Measurements from ENCODE around the gene ST14.

The ST14 gene

GRCh38 chr11:130159657-130160497 is at the start of gene ST14:
Gene ST14, plus strand, starts transcription at chr11:130159782. Its CDS starts 198 bp downstream, at chr11:130159980.
- DNase-seq: no peak

- no peak for DNase-seq
Measured at GRCh38 chr11:130110339-130111108, 49.1 kb upstream of the ST14 start.

- no peak for DNase-seq
Measured at GRCh38 chr11:130112071-130112830, 47.3 kb upstream of the ST14 start.

GRCh38 chr11:130114281-130114680 is 45.3 kb upstream of the ST14 start:
- DNase-seq: no peak

- DNase-seq: no peak
Measured at GRCh38 chr11:130114726-130115125, 44.9 kb upstream of the ST14 start.

- no peak for DNase-seq
Measured at GRCh38 chr11:130115218-130115617, 44.4 kb upstream of the ST14 start.

GRCh38 chr11:130118165-130118564 is 41.4 kb upstream of the ST14 start:
- DNase-seq: no peak

- DNase-seq: no peak
Measured at GRCh38 chr11:130118636-130119387, 40.8 kb upstream of the ST14 start.

- no peak for DNase-seq
Measured at GRCh38 chr11:130120045-130120444, 39.5 kb upstream of the ST14 start.

GRCh38 chr11:130121445-130121978 is 38.1 kb upstream of the ST14 start:
- no peak for DNase-seq

GRCh38 chr11:130122141-130122575 is 37.4 kb upstream of the ST14 start:
- DNase-seq: no peak

- no peak for DNase-seq
Measured at GRCh38 chr11:130123414-130124040, 36.1 kb upstream of the ST14 start.

- peak in 10 of 51 donors; percentile 7 to 59 (median 35) for DNase-seq
Measured at GRCh38 chr11:130124096-130124495, 35.5 kb upstream of the ST14 start.

GRCh38 chr11:130125638-130126037 is 33.9 kb upstream of the ST14 start:
- no peak for DNase-seq

GRCh38 chr11:130126516-130126915 is 33.1 kb upstream of the ST14 start:
- DNase-seq: no peak

- DNase-seq: no peak
Measured at GRCh38 chr11:130127509-130127908, 32.1 kb upstream of the ST14 start.

- no peak for DNase-seq
Measured at GRCh38 chr11:130128626-130129025, 31.0 kb upstream of the ST14 start.

GRCh38 chr11:130129922-130130321 is 29.7 kb upstream of the ST14 start:
- no peak for DNase-seq

- peak in 1 of 51 donors; percentile 18 for DNase-seq
Measured at GRCh38 chr11:130131961-130132850, 27.4 kb upstream of the ST14 start.
